Daoy (cell line): ENCODE data around the gene CYP24A1. TPM values are rescaled to one million over a fixed set of nuclear protein-coding genes. Genes with fewer than 3 reads are reported as not detected.

Experiments used
- DNase-seq: peaks from one replicate; pipeline ENCODE4 v3.0.0-alpha.2; 2015; ENCODE audit warnings: low read depth
- total RNA-seq: library from RNA; depleted of rRNA; stranded (reverse); fragments of >200 nt; shearing (Covaris generic); gene quantifications from 2 replicates; pipeline ENCODE4 v1.2.3, GENCODE V29; 2014

CYP24A1 gene
- total RNA-seq, 1 experiment from 2014 or later, result 0.46 TPM

- DNase-seq, result no peak
These were observed 29.5 kb upstream of the CYP24A1 start for GRCh38 chr20:54203281-54203680.

- DNase-seq, result no peak
These were observed 27.6 kb upstream of the CYP24A1 start for GRCh38 chr20:54201268-54201846.

GRCh38 chr20:54200487-54201267, 26.9 kb upstream of the CYP24A1 start:
- DNase-seq, result no peak

- DNase-seq, result peak; percentile 64
These were observed 26.0 kb upstream of the CYP24A1 start for GRCh38 chr20:54199721-54200176.

GRCh38 chr20:54199283-54199682, 25.5 kb upstream of the CYP24A1 start:
- DNase-seq, result no peak

- DNase-seq, result peak; percentile 56
These were observed 24.1 kb upstream of the CYP24A1 start for GRCh38 chr20:54197621-54198604.

GRCh38 chr20:54195483-54196472, 22.0 kb upstream of the CYP24A1 start:
- no peak for DNase-seq

- peak; percentile 48 for DNase-seq
These were observed 21.1 kb upstream of the CYP24A1 start for GRCh38 chr20:54194724-54195438.

GRCh38 chr20:54193817-54194216, 20.0 kb upstream of the CYP24A1 start:
- DNase-seq, result no peak

- DNase-seq, result no peak
These were observed 16.4 kb upstream of the CYP24A1 start for GRCh38 chr20:54190217-54190616.

- DNase-seq, result no peak
These were observed 15.8 kb upstream of the CYP24A1 start for GRCh38 chr20:54189630-54190029.

- no peak for DNase-seq
These were observed 14.5 kb upstream of the CYP24A1 start for GRCh38 chr20:54188132-54188849.

- no peak for DNase-seq
These were observed 11.3 kb upstream of the CYP24A1 start for GRCh38 chr20:54184904-54185626.

GRCh38 chr20:54184071-54184470, 10.3 kb upstream of the CYP24A1 start:
- no peak for DNase-seq

GRCh38 chr20:54180931-54181330, 7.1 kb upstream of the CYP24A1 start:
- no peak for DNase-seq

GRCh38 chr20:54179946-54180345, 6.2 kb upstream of the CYP24A1 start:
- no peak for DNase-seq

GRCh38 chr20:54178256-54178655, 4.5 kb upstream of the CYP24A1 start:
- no peak for DNase-seq

- DNase-seq, result no peak
These were observed 3.6 kb upstream of the CYP24A1 start for GRCh38 chr20:54177378-54177777.

- DNase-seq, result peak; percentile 28
These were observed 2.8 kb upstream of the CYP24A1 start for GRCh38 chr20:54176610-54177009.
